GM21367 (cell line): Measurements from ENCODE around the gene CRYBA2.

Source experiments
- ATAC-seq: cut with Tn5 transposase; IDR thresholded peaks from one replicate; pipeline ENCODE4 v1.9.1; 2021; ENCODE audit not compliant: unreplicated experiment

Gene CRYBA2

DNA sequence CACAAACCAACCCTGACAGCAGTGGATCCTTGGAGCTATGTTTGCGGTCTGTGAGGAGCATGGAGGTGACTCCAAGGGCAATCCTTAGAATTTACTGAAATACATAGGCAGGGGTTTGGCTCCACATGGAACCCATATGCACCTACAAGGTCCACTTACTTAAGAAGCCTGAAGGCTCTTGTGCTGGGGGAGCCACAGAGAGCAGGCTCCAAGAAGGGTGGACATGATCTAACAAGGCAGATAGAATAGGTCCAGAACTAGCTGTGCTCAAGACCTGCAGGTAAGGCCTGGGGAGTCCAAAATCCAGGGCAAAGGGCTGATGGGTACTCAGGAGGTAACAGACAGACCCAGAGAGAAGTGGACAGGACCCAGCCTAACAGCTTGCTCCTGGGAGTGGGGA, 34.9 kb downstream of the CRYBA2 start:
- ATAC-seq: no peak

DNA sequence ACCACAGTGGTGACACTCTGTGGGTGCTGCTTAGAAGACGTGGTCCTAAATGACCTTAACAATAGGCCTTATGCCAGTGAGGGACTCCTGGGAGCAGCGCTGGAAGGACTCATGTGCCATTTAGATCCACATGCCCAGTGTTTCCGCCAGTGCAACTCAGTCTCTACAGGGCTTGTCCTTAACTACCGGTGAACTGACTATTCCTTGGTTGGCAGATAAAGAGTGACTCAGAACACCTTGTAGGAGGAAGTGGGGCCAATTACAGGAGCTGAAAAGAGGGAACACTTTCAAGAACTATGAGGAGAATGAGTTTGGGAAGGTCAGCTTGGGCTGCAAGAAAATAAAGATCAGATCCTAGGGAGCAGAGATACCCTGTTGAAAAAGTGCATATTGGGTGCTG, 35.6 kb downstream of the CRYBA2 start:
- ATAC-seq: no peak

DNA sequence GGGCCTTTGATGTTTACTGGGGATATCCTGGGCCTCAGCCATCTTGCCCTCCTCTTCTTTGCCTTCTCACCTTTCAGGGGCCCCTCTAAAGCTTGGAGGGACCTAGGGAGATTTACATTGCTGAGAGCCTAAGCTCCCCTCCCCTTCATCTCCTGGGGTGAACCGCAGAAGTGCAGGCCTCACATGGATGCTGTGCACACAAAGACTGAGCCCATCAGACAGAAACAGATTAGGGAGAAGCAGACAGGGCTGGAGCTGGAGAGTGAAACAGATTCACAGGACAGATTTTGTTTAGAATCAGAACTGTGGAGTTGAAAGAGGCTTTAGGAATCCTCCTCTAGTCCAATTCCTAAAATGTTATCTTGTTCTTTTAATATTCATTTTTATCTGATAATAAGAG, 37.2 kb downstream of the CRYBA2 start:
- ATAC-seq: no peak

DNA sequence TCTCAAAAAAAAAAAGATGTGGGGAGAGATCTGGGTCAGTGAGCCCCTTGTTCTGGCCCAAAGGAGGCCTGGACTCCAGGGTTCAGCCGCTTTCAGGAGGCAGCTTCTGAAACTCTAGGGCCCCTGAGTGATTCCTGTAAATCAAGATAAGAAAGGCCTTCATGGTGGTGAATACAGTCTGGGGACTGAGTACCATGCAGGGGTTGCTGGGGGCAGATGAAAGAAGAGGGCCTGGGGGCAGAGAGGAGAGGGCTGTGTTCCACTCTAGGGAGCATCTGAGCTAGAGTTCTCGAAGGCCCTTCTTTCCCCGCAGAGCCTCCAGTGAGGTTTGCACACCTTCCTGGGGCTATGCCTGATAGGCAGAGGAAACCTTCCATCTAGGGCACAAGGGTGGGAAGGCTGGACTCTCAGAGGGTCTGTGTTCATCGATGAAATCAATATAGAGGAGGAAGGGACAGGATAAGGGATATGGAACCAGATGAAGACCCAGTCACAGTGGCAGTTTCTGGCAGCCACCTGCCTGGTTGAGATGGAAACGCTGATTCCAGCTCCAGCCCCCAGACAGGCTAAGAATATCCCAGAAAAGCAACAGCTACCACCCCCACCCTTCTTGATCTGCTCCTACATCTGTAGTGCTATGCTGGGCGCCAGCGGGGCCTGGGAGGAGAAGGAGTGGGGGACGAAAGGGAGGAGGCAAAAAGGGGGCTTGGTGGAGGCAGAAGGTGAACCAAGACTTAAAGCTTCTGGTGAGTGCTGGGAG, 38.5 kb downstream of the CRYBA2 start:
- no peak for ATAC-seq

DNA sequence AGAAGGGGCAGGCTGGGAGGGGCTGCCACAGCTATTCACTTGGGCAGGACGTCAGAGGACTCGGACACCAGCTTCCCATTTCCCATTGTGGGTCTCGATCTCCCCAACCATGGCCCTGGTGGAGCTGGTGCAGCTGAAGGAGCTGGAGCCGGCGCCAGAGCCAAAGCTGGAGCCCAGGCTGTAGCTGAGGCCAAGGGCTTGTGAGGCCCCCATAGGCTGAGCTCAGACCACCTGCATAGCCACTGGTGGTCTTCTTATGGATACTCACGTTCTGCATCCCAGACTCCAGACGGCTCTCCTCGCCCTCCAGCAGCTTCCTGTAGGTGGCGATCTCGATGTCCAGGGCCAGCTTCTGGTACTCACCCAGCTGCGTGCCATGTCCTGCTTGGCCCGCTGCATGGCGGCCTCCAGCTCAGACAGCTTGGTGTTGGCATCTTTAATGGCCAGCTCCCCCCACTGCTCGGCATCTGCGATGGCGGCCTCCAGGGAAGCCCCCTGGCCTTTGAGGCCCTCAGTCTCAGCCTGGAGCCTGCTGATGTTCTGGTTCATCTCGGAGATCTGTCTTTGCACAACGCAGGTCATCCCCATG, 39.8 kb downstream of the CRYBA2 start:
- ATAC-seq: no peak

DNA sequence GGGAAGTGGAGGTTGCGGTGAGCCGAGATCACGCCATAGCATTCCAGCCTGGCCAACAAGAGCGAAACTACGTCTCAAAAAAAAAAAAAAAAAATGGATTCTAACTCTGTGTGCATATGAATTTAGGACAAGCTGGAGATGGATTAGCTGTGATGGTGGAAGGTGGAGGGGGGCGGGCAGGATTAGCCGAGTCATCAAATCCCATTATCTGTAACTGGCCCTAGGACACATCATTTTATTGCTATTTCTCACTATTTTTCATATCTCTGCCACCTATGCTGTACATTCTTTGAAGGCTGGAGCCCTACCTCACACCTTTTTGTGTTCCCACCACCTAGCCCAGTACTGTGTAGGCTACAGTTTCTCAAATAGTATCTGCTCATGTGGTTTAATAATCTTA, 41.1 kb downstream of the CRYBA2 start:
- ATAC-seq: no peak

DNA sequence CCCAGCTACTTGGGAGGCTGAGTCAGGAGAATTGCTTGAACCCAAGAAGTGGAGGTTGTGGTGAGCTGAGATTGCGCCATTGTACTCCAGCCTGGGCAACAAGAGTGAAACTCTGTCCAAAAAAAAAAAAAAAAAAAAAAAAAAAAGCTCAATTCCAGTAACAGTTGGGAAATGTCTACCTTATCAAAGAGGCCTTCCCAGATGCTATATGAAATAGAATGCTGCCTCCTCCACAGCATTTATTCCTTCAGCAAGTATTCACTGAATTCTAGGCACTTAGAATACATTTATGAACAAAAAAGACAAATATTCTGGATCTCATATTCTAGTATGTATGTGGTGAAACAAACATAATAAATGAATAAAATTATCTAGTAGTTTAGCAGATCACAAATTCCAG, 46.6 kb downstream of the CRYBA2 start:
- no peak for ATAC-seq

DNA sequence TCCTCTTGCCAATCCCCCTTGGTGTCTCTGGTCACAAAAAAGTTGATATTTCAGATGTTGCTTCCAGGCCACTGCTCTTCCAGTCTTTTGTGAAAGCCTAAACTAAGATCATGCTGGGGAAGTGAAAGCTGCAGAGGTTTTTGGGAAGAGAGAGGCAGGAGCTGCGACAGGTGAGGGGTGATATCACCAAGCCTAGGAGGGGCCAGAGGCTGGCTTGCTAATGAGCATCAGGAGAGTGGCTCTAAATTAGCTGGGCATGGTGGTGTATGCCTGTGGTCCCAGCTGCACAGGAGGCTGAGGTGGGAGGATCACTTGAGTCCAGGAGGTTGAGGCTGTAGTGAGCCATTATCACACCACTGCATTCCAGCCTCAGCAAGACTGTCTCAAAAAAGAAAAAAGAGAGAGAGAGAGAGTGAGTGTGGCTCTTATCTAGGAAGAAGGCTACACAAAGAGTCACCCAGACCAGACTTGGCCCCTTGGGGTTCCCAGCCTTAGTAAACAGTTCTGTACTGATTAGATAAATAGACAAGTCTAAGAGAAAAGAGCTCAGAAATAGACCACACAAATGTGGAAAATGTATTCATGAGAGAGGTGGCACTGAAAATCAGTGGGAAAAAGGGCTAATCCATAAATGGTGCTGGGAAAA, 48.3 kb downstream of the CRYBA2 start:
- no peak for ATAC-seq
